ENCODE data around the gene SPSB4.

The SPSB4 gene

DNA sequence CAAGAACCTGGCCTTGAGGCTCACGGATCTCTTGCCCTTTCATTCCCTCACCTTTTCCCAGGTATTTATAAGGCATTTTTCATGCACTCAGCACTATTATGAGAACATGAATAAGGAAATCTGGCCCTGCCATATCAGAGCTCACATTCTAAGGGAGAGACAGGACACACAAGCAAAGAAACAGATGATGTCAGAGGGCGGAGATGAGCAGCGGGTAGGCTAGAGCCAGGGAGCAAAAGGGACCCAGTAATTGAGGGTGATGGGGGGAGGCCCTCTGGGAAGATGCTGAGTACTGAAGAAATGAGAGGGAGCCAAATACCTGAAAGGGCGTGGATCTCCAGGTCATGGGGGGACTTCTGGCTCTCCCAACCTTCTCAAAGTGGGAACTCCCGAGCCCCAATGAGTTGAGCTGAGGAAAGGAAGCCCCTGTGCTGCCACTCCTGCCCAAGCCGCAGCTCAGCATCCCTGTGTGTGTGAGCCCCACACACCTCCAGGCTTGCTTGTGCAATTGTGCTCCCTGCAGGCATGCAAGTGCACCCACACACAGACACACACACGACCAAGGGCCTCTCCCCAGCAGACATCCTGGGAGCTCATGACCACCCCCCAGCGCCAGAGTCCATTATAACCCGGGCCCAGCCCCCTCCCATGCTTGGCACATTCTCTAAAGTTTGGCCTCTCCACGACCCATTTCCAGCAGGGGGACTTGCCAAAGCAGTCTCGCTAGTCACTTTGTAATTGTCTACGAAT is 99.1 kb downstream of the SPSB4 start:
- no peak for DNase-seq (ENCODE audit: low read depth in 1 of 2, low spot score in 1 of 2)

DNA sequence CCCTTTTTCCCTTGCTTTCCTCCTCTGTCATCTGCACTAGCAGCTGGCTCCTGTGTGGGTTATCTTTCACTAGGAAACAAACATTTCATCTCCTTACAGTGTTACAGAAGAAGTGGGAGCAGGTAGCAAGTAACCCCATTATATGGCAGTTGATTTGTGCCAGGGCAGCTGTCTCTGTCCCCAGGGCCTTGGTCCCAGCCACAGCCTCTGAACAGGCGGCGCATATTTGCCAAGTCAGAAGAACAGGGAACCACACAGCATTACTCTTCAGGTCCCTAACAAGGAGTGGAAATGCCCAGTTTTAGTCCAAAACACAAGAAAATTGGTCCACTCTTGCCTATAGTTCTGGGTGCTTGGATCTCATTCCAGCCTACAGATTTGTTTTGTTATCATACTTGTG is 99.8 kb downstream of the SPSB4 start:
- DNase-seq (ENCODE audit: low read depth in 1 of 2, low spot score in 1 of 2), result no peak

DNA sequence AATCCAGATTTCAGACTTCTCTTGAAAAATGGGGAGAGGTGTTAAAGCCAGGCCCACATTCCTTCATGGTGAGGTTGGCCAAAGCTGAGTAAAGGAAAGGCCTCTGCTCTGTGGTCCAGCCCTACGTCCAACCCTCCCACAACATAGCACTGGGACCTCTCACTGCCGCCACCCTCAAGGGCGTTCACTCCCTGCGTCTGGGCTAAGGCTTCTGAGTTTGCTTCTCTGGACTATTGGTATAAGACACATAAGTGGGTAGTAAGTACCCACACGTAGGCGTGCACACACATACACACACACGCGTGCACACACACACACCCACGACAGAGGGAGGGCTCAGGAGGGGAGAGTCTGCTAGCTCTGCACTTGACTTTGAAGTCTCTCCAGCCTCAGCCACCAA is 100.3 kb downstream of the SPSB4 start:
- no peak for DNase-seq (ENCODE audit: low read depth in 1 of 2, low spot score in 1 of 2)

DNA sequence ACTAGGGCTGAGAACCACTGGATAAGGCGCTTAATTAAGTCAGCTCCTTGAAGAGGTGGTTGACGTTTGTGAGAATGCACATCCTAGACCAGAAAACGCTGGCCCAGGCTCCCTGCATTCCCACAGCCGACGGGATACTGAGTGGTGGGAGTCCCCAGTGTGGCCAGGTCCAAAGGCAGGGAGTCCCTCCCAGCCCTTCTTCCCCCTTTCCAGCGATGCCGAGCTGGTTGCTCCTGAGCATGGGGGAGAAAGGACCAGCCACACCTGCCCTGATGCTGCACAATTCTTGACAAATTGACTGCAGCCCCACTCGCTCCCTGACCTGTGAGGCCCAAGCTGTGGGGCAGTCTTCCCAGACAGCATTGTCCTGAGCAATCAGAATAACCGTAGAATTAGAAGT is 101.0 kb downstream of the SPSB4 start:
- DNase-seq (ENCODE audit: low read depth in 1 of 2, low spot score in 1 of 2), result no peak

DNA sequence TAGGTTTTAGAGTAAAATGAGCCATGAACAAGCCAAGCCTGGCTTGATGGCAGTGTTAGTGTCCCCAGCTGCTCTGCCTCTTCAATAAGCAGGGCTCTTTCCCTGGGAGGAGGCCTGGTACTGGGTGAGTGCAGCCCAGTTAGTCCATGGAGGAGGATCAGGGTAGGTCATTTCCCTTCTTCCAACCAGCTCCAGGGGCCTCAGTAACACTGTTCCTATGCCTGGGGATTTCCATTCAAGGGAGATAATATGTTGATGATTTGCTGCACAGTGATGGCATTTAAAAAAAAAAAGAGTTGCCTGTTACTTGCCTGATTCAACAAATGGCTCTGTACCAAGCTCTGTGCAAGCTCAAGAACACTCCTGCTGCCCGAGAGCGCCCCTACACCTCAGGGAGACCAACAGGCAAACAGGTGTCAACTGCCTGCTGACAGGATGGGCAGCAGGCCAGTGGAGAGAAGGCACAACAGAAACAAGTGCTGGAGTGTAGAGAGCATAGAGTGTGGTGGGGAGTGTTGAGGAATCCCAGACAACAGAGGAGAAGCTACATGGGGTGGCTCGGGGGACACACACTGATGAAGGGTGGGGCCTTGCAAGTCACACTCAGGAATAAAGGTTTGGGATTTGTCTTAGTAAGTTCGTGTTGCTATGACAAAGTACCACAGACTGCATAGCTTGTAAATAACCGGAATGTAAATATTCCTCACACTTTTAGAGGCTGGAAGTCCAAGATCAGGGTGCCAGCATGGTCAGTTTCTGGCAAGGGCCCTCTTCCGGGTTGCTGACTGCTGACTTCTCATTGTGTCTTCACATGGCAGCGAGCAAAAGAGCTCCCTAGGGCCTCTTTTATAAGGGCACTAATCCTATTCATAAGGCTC is 101.9 kb downstream of the SPSB4 start:
- DNase-seq (ENCODE audit: low read depth in 1 of 2, low spot score in 1 of 2), result no peak

DNA sequence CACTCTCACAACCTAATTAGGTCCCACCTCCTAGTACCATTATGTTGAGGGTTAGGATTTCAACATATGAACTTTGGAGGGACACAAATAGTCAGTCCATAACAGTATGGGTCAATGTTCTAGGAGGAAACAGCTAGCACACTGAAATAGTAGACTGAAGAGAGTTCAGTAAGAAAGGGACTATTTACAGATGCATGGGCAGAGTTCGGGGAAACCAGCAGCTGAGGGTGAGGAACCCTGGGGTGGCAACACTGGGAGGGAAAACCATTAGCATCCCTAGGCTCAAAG is 102.5 kb downstream of the SPSB4 start:
- DNase-seq (ENCODE audit: low read depth in 1 of 2, low spot score in 1 of 2), result no peak

DNA sequence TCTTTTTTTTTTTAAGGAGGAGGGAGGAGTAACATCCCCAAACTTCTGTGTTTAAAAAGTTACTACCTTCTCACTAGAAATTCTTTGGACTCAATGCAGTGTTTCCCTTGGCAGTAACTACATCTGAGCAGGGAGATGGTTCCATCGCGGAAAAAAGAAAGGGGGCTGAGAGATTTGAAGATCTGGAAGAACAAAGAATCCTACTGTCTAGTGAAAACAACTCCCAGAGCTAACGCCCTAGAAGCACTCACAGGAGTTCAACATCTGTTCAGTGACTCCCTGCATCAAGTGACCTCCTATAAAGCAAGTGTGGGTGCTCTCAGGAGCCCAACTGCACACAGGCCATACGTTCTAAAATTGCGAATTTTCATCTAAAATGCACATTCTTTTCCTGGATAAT is 113.7 kb downstream of the SPSB4 start:
- DNase-seq (ENCODE audit: low read depth in 1 of 2, low spot score in 1 of 2), result no peak

DNA sequence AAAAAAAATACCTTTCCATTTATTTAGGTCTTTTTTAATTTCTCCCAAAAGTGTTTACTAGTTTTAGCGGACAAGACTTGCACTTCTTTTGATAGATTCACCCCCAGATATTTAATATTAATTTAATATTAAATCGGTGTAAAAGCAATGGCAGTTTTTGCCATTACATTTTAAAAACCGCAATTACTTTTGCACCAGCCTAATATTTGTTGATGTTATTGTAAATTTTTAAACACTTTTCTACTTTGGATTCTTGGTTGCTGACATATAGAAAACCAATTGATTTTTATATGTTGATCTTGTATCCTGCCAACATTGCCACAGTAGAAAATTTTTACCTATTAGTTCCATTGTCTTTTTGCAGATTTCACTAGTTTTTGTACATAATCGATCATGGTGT is 116.5 kb downstream of the SPSB4 start:
- no peak for DNase-seq (ENCODE audit: low read depth in 1 of 2, low spot score in 1 of 2)

DNA sequence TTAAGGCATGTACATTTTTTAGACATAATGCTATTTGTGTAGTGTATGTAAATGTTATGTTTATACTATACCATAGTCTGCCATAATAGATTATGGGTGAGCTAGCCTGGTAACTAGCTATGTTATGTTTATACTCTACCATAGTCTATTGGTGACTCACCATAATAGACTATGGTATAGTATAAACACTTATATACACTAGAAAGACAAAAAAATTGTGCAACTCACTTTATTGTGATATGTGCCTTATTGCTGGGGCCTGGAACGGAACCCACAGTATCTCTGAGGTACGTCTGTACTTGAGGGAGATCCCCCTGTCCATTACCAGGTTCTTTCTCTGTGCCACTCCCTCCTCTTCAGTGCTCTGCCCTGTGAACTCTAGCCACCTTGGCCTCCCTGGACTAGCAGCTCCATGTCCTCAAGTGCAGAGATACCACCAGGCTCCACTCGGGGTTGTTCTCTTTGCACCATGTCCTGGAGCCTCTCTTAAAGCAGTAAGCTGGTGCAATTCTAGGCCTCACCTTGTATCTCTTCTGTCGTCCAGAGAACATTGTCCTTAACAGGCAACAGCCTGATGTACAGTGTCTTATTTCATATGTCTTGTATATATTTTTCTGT is 119.6 kb downstream of the SPSB4 start:
- DNase-seq (ENCODE audit: low read depth in 1 of 2, low spot score in 1 of 2), result no peak

DNA sequence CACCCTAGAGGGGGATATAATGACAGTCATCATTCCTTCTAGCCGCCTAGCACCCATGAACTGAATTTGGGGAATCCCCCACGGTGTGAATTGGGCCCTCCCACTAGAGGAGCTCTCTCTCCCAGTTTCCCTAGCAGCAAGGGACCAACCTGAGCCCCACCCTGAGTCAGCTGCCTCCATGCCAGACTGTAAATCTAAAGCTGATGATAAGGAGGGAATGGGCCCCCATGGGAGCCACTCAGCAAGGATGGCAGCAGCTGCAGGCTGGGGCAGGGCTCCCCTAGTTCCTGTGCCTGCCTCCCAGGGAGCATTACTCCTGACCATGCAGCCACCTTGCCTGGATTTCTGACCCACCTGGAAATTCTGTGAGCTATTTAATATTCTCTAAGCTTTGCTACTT is 123.5 kb downstream of the SPSB4 start:
- no peak for DNase-seq (ENCODE audit: low read depth in 1 of 2, low spot score in 1 of 2)

DNA sequence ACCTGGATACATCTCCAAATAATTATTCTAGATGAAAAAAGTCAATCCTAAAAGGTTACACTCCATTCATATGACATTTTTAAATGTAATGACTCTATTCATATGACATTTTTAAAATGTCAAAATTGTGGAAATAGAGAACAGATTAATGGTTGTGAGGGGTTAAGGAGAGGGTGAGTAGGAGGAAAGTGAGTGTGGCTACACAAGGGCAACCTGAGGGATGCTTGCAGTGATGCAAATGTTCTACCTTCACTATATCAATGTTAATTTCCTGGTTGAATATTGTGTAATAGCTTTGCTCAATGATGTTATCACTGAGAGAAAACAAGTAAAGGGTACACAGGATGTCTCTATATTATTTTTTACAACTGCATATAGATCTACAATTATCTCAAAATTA is 125.6 kb downstream of the SPSB4 start:
- DNase-seq (ENCODE audit: low read depth in 1 of 2, low spot score in 1 of 2), result no peak

DNA sequence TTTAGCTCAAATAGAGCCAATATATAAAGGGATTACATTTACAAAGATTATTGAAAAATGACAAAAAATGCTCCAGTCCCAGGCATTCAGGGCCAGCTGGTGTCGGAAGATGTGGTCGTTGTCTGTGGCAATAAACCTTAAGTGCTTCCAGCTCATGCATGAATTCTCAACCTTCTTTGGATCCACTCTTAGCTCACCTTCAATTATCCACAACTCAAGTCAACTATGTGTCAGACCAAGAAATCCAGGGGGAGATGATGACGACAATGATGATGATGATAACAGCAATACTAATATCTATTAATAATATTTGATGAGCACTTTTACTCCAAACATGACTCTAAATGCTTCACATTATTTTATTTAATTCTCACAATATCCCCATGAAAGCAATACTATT is 126.9 kb downstream of the SPSB4 start:
- DNase-seq (ENCODE audit: low read depth in 1 of 2, low spot score in 1 of 2), result no peak

DNA sequence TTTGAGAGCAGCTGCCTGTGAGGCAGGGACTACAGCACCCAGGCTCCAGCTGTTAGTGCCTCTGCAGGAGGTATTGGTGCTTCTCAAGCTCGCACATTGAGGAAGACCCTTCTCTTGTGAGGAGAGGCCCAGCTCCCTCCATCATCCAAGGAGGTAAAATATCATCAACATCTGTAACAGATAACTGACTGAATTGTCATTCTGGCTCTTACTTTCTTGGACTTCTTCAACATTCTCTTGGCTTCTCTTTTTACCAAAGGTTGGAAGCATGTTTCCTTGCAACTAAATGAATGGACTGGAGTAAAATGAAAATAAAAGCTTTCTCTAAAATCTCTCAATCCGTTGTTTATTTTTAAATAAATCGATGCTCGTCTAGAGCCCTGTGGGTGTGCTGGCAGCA is 127.4 kb downstream of the SPSB4 start:
- no peak for DNase-seq (ENCODE audit: low read depth in 1 of 2, low spot score in 1 of 2)

DNA sequence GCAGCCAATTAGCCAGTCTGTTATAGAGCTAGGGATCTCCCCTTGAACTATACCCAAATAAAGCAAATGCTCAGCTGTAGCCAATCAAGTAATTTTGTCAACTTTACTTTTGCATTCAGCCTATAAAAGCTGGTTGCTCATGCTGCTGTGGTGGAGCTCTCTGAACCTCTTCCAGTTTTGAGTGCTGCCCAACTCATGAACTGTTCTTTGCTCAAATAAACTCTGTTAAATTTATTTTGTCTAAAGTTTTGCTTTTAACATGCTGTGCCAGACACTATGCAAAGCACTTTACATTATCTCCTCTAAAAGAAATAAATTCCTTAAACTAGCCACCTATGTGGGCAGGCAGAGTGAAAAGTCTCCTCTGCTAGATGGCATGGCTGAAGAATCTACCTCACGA is 128.8 kb downstream of the SPSB4 start:
- DNase-seq (ENCODE audit: low read depth in 1 of 2, low spot score in 1 of 2), result no peak

DNA sequence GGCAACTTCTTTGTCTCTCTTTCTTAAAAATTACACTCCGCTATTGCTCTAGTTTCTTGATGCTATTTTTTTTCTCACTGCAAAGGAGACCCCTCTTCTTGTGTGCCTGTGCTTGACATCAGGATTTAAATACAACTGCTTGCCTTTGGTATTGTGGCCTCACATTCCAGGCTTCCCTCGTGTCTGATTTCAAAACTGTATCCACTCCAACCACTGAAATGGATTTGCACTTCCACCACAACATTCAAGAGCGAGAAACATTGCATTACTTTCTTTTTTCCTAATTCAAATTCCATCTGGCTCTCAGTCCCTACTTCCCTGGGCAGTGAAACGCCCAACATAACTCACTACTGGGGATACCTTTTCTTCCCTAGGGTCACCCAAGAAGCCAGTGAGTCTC is 130.0 kb downstream of the SPSB4 start:
- DNase-seq (ENCODE audit: low read depth in 1 of 2, low spot score in 1 of 2), result no peak

DNA sequence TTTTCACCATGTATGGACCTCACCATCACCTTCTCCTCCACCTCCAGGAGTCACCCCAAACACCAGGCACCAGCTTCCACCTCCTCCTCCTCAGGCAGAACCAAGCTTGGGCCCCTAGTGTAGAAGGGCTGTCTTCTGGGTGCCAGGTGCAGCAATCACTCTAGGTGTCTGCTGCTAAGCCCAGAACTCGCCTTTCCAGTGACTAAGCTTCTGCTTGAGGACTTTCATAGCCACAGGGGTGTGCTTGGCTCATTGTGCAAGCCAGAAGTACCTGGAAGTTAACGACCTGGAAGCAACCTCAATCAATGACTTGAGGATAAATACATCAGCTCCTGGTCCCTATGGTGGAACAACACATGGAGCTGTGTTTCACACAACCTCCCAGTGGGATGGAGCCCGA is 130.7 kb downstream of the SPSB4 start:
- DNase-seq (ENCODE audit: low read depth in 1 of 2, low spot score in 1 of 2), result no peak

DNA sequence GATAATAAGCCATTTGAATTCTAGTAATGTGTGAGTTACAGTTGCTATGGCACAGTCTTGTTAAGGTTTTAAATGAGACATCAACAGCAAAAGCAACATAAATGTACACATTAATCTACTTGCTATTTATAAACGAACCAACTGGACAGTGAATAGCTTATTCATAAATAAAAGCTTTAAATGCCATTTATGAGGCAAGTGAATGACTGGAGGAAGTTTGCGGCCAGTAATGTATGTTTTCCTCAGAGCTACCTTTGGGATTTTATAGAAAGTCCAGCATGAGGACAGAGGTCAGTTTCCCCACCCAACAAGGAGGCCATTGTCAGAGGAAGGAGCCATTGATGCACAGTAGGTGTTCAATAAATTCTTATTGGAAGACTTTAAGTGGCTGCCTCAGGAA is 132.5 kb downstream of the SPSB4 start:
- no peak for DNase-seq (ENCODE audit: low read depth in 1 of 2, low spot score in 1 of 2)

DNA sequence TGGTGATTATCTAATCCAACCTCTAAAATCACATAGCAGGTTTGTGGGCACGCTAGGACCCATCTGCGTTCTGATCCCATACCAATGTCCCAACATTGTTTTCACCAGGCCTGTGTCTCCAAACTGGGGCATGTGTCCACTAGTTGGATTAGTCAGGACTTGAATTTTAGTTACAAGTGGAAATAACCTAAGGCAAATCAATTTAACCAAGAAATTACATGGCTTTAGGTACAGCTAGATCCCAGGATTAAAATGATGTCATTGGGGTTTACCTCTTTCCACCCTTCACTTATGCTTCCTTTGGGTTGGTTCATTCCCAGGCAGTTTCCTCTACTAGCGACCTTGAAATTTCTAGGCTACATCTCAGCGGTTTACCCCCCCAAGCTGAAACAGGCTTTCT is 133.3 kb downstream of the SPSB4 start:
- DNase-seq (ENCODE audit: low read depth in 1 of 2, low spot score in 1 of 2), result no peak

DNA sequence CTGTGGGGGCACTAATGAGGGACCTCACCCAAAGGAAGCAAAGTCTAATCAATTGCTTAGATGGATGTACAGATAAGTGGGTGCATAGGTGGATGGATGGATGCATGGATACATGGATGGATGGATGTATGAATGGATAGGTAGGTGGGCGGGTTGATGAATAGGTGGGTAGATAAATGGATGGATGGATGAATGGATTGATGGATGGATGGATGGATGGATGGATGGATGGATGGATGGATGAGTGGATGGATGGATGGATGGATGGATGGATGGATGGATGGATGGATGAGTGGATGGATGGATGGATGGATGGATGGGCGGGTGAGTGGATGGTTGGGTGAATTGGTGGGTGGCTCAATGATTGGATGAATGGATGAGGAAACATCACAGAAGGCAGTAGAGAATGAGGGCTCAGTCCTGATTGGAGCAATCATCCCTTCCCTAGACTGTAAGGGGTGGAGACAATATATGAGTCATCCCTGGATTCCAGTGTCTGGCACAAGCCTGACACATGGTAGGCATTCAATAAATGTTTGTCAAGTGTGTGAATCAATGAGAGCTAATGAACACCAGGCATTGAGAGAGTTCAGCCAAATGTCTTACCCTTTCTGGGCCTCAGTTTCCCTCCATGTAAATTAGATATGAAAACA is 140.1 kb downstream of the SPSB4 start:
- DNase-seq (ENCODE audit: low read depth in 1 of 2, low spot score in 1 of 2), result no peak

DNA sequence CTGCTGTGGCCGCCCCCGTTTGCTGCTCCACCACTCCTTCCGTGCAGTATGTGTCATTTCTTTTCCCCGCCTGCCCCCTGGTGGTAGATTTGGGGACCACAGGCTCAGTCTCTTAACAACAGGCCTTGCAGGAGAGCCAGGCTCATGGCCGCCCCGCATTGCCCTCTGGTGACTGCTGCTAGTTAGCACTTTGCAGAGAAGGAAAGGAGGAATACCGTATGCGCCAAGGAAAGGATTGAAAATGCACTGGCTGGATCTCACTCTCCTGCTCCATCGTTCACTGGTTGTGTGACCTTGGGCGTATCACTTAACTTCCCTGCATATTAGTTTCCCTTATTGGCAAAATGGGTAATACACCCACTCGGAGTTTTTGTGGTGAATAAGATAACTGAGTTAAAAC is 141.2 kb downstream of the SPSB4 start:
- DNase-seq (ENCODE audit: low read depth in 1 of 2, low spot score in 1 of 2), result peak; percentile 94 to 97

DNA sequence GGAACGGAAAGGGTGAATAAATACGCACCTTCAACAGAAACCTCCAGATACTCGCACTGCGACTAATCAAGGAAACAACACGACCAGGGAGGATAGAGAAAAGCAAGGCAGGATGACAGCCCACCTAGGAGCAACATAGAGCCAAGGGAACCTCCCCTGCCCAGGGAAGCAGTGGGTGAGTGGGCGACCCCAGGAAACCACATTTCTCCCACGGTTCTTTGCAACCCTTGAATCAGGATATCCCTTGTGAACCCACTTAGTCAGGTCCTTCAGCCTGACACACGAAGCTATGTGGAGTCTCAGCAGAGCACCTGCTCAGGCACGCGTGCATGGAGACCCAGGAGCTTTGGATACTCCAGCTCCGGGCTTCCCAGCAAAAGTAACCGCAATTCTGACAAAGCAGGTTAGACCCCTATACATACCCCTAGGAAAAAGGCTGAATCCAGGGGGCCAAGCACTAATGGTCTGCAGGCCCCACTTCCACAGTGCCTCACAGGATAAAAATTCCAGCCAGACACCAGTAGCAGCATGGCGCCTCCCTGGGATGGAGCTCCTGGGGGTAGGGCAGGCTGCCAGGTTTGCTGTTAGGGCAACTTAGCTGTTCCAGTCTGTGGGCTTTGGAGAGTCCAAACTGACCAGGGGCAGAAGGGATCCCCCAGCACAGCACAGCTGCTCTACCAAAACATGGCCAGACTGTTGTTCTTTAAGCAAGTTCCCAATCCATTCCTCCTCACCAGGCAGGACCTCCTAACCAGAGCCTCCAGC is 142.1 kb downstream of the SPSB4 start:
- no peak for DNase-seq (ENCODE audit: low read depth in 1 of 2, low spot score in 1 of 2)

All from stimulated activated CD4-positive, alpha-beta T cell treated with anti-CD3 and anti-CD28 coated beads, Interleukin-15, amount 100 ng/mL, for 1 hour (primary cell).